RPMI7951 (cell line): Measurements from ENCODE around the gene BPIFB3. TPM values are rescaled to one million over a fixed set of nuclear protein-coding genes. Genes with fewer than 3 reads are reported as not detected.
A peak's percentile ranks its signal among the peaks of the same experiment; 100 is the strongest.
"Not testable (repeated sequence)": the region's sequence is repeated elsewhere in the genome, so short reads cannot be mapped to it uniquely, and the experiment has no call there.

ENCODE experiments used
- DNase-seq: peaks from one replicate; pipeline ENCODE4 v3.0.0-alpha.2; 2012; ENCODE audit warnings: low read depth
- total RNA-seq: library from RNA; depleted of rRNA; stranded (reverse); fragments of >200 nt; shearing (Covaris generic); gene quantifications from 2 replicates; pipeline ENCODE4 v1.2.3, GENCODE V29; 2014

BPIFB3 gene
- total RNA-seq, 1 experiment from 2014 or later = not detected

DNA sequence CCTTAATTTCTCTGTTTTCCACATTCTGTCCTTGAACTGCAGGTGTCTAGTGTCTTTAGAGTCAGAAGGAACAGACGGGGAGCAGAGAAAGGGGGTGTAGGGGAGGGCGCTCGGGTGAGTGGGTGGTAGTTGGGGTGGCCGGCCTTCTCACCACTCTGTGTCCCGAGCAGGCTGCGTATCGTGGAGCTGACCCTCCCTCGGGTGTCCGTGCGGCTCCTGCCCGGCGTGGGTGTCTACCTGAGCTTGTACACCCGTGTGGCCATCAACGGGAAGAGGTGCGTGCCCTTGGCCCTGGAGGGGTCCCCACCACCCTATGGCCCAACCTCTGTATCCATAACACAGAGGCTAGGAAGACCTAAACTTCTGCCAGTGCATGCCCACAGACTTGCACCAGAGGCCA is 31.0 kb downstream of the BPIFB3 start:
- no peak for DNase-seq

DNA sequence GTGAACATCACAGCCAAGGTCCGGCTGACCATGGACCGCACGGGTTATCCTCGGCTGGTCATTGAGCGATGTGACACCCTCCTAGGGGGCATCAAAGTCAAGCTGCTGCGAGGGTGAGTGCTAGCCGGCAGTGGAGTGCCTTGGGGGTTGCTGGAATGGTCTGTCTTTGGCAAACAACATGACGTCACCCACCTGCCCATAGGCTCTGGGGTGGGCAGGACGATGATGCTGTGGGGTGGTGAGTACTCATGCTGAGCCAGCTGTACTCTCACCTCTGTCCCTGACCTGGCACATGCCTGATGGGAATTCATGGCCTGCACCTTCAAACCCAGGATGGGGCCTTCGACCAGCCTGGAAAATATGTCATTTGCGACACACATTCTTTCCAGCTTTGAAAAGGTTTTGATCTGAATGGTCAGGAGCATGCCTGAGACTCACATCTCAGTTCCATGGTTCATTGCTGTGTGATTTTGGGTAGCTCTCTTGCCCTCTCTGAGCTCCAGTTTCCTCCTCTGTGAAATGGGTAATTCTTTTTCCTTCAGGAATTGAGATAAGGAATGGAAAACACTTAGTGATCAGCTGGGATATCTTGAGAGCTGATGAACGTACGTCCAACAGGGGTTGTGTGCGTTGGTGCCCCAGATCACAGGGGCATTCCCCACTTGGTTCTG is 32.5 kb downstream of the BPIFB3 start:
- no peak for DNase-seq

DNA sequence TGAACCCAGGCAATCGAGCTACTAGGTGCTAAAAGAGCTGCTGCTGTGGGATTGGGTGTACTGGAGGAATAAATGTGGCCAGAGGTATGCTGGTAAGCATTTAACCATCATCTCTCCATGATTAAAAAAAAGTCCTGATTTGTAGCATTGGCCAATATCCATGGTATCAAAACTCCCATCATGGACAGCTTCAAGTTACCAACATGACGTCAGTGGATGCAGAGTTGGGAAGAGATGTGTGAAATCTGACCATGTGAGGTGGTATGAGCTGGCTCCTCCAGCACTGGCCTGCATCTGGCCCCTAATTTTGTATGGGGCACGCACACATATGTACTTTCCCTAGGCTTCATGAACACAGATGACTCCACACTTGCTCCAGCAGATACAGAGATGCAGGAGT is 37.4 kb downstream of the BPIFB3 start:
- no peak for DNase-seq

DNA sequence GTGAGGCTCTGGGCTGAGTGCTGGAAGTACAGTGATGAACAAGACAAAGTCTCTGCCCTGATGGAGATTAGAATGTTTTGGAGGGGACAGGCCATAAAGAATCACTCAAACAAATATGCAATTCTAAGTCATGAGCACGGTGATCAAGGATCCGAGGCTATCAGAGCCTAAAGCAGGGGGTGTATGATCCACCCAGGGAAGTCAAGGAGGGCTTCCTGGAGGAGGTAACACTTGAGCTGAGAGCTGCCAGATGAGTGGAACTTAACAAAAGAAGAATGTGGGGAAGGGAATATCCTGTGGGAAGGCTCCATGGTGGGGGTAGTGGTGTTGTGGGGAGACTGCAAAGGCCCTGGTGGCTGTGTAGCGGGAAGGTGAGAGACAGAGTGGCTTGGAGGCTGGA is 38.0 kb downstream of the BPIFB3 start:
- DNase-seq = no peak

DNA sequence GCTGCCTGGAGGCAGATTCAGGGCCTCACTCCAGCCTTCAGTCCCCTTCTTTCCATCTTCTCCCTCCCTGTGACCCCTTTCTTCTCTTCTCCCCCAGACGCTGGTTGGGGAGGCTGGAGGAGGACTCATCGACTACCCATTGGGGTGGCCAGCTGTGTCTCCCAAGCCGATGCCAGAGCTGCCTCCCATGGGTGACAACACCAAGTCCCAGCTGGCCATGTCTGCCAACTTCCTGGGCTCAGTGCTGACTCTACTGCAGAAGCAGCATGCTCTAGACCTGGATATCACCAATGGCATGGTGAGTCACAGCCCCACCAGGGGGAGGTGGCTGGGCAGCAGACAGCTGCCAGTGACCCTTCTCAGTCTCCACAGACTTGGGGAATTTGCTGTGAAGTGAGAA is 38.7 kb downstream of the BPIFB3 start:
- peak; percentile 21 for DNase-seq

DNA sequence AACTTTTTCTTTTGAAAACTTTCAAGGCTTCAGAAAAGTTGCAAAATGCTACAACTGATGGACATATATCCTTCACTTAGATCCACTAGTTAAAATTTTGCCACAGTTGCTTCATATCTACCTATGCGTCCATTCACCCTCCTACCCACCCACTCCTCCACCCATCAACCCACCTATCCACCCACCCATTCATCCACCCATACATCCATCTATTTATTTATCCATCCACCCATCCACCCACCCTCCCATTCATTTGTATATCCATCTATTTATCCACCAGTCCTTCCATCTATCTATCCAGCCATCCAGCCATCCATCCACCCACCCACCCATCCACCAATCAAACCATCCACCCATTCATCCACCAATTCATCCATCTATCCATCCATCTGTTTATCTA is 39.4 kb downstream of the BPIFB3 start:
- DNase-seq = no peak

DNA sequence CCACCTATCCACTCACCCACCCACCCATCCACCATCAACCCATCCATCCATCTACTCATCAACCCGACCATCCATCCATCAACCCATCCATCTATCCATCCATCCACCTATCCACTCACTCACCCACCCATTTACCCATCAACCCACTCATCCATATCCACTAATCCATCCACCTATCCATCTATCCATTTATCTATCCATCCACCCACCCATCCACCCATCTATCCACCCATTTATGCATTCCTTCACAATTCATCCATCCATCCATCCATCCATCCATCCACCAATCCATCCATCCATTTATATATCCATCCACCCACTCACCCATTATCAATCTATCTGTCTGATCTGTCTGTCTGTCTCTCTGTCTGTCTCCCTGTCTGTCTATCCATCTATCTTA is 39.9 kb downstream of the BPIFB3 start:
- DNase-seq = no peak

DNA sequence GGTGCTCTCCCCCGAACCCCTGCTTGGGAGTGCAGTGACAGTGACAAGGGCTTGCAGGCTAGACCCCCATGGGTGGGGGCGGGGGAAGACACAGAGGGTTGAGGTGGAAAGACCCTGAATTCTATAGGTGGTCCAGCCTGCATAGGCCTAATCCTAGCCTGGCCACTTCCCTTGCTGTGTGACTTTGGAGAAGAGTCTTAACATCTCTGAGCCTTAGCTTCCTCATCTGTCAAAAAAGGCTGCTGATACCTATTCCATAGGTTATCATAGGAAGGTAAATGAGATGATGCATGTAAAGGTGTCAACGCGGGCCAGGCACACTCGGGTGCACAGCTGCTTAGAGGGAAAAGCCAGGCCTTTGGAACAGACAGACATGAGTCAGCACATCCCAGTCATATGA is 41.5 kb downstream of the BPIFB3 start:
- DNase-seq = no peak

DNA sequence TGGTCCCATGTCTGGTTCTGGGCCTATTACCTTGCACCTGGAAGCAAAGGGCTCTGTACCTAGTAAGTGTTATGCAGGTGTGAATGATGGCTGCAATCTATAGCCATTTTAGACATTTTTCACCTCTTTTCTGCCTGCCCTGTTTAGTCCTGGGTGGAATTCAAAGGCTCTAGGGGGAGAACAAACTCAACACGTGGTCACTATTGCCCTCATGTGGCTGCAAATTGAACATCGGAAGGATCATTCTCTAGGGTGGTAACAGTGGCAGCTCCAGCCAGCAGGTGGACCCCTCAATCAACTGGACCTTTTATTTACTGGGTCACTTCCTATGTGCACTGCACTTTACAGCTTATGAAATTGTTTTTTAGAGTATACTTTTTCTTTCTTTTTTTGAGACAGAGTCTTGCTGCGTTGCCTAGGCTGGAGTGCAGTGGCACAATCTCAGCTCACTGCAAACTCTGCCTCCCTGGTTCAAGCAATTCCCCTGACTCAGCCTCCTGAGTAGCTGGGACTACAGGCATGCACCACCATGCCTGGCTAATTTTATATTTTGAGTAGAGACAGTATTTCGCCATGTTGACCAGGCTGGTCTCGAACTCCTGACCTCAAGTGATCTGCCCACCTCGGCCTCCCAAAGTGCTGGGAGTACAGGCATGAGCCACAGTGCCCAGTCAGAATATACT is 42.3 kb downstream of the BPIFB3 start:
- peak; percentile 64 for DNase-seq

DNA sequence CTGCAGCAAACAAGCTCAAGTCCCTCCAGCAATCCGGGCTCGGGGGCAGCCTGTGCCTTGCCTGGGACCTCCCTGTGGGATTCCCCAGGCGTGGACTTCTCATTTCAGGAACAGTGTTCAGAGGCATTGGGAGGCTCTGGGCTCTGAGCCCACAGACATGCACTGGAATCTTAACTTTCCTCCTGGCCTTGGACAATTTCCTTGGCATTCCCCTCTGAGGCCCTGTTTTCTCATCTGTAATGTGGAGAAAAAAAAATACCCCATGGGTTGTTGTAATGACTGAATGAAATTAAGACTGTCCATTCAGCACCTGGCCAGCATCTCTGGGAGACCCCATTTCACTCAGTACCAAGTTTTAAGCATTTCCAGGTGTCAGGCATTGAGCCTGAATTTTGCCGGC is 43.3 kb downstream of the BPIFB3 start:
- no peak for DNase-seq

DNA sequence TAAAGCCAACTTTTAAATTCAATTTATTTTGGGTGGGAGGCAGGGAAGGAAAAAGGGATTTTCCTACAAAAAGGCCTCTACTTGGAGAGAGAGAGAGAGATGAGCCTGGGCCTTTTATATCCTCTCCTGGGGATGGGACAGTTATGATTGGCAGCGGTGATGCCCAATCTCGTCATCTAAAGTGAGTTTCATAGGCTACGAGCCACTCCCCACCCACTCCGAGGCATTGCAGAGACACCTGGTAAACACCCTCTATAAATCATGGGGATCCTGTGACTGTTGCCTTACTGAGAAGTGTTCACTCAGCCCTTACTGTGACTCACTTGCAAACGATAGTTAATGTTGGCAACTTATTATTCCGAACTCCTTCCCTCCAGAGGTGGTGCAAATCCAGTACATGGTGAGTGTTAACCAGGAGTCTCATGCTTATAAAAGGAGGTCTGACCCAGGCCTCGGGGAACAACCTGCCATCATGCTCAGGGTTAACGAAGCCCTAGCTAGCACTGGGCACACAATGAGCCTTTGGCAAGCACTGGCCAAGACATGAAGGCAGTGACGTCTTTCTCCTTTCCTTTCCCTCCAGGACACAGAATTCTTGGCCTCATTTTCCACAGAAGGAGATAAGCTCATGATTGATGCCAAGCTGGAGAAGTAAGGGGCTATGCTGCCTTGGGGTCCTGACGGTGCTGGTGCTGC is 46.3 kb downstream of the BPIFB3 start:
- DNase-seq = peak; percentile 19

DNA sequence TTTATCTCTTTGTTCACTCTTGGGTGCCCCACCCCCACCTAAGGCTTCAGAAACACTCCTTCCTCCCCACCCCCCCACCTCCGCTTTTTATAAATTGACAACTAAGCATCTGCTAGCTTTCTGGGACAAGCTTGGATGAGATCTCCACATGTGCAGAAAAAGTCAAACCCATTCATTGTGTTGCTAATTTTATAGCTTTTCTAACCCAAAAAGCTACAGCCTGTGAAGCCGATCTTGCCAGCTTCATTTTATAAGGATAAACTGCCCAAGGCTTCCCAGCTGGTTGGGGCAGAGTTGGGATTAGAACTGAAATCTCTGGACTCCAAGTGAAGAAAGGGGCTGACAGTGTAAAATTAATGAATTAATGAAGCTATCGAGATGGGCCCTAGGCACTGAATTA is 49.9 kb downstream of the BPIFB3 start:
- DNase-seq = no peak

DNA sequence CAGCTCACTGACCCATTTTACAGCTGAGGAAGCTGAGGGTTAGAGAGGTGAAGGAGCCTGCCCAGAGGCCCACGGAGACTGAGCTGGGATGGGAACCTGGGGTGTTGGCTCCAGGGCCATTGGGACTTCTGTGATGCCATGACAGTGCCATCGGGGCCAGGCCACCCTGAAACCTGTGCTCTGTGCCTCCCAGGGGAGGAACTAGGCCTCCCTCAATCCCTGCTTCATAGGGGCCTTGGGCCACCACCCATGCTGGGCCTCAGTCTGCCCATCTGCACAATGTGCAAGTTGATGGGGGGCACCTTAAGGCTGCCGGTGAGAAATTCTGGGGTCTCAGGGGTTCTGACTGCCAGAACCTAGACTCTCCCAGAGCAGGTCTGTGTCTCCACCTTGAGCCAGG is 50.6 kb downstream of the BPIFB3 start:
- no peak for DNase-seq

DNA sequence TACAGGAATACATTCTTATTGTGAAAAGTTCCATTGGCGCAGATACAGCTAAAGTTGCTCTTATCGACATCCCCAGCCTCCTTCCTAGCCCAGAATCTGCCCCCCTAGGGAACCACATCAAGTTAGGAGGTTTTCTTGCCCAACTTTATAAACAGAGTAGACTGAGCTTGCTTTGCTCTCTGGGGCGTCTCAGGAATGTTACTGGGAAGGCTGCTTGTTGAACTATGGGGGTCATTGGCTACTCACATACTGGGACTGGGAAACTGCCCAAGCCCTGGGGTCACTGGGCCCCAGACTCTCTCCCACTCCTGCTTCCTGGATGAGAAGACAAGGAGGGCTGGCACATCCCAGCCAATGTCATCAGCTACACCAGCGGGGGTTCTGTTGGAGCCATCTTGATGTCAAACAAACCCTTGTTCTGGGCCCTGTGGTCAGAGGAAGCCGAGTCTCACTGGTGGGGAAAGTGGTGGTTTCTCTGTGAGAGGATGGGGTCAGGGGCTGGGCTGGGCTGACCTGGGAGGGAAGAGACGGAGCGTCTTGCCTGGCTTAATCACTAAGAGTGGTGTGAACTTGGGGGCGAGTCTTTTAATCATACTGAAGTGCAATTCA is 51.7 kb downstream of the BPIFB3 start:
- no peak for DNase-seq

DNA sequence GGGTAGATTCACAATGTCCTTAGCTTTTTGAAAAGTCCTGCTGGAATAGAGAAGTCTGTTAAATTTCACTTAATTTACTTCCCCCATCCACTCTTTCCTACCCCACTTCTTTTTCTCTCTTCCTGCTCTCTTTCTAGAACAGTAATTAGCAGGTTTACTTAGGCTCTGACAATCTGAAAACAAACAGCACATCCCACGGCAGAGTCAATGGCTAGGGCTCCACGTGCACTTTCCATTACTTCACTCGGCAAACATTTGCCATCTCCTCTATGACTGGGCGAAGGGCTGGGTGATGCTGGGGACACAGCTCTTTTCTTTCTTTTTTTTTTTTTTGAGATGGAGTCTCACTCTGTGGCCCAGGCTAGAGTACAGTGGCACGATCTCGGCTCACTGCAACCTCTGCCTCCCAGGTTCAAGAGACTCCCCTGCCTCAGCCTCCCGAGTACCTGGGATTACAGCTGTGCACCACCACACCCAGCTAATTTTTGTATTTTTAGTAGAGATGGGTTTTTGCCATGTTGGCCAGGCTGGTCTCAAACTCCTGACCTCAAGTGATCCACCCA is 52.4 kb downstream of the BPIFB3 start:
- DNase-seq = not testable (repeated sequence)

DNA sequence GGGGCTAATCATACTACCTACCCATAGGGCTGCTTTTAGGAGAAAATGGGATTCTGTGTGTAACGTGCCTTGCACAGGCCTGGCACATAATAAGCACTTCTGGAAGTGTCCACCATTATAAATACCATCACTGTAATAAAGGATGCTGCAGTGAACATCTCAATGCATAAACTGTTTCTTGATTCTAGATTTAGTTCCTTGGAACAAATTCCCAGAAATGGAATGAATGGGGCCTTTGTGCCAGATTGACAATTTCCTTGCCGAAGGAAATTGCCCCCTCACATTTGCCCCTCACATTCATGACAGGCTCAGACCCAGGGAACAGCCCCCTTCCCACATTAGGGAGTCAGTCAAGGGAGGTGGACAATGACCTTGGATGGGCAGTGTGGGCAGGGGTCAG is 55.0 kb downstream of the BPIFB3 start:
- peak; percentile 16 for DNase-seq

DNA sequence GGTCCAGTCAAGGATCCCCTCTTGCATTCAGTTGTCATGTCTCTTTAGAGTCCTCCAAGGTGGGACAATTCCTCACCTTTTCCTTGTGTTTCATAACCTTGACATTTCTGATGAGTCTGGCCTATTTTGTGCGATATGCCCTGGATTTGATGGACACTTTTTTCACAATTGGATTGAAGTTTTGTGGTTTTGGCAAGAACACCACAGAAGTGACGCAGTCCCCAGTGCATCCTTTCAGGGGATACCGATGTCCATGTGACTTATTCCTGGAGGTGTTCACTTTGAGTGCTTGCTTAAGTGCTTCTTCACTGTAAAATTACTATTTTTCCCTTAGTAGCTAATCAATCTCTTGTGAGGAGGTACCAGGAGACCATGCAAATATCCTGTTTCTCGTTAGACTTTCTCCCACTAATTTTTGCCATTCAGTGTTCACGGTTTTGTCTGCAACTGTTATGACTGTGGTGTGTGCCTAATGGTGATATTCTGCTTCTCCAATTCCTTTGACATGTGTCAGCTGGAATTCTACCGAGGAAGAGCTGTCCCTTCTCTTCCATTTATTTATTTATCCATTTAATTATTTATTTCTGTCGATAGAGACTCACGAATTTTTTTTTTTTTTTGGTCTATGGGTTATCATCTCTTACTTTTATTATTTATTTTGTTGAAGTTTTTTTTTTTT is 56.6 kb downstream of the BPIFB3 start:
- no peak for DNase-seq

DNA sequence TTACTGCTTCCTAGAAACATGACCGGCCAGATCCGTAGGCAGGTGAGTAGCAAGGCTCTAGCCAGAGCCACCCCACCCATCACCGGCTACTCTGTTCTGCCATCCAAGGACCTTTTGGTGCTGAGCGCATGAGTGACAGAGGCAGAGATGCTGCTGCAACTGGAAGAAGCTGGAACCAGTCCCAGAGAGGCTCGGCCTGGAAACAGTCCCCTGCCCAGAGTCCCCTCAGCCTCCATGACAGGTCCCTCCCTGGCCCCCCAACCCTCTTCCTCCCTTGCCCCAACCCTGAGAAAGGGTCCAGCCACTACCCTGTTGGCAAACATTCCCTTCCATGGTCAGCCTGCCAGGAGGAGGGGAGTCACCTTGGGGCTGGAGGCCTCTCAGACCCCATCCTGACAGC is 57.6 kb downstream of the BPIFB3 start:
- no peak for DNase-seq

DNA sequence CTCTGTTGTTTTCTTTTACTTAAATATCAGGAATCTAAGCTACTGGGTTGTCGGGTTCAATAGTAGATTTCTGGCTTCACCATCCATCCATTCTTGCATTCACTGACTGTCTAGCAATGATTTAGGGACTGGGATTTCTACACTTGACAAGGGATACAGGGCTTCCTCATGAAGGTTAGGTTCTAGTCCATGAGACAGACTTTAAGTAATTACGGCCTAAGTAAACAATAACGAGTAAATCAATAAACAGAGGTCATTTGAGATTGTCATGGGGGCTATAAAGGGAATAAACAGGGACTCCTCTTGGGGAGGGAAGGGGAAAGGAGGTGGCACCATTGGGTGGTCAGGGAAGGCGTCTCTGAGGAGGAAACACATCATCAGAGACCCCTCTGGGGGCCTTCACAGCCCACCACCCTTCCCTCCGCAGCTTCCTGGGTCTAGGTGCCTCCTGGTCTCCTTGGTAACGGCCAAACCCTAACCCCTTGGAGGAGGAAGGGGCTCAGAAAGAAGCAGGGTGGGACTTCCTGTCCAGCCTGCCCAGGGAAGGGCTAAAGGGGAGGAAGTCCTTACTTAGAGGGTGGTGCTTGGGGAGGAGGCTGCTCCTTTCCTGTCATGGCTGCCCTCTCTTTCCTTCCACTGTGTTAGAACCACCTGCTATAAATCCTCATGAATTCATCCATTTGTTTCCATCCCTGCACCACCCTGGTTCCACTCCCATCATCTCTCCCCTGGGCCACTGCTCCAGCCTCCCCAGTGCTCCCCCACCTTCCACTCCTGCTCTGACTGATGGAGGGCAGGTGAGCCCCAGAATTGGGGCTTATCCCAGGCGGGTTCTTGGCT is 59.1 kb downstream of the BPIFB3 start:
- DNase-seq = no peak

DNA sequence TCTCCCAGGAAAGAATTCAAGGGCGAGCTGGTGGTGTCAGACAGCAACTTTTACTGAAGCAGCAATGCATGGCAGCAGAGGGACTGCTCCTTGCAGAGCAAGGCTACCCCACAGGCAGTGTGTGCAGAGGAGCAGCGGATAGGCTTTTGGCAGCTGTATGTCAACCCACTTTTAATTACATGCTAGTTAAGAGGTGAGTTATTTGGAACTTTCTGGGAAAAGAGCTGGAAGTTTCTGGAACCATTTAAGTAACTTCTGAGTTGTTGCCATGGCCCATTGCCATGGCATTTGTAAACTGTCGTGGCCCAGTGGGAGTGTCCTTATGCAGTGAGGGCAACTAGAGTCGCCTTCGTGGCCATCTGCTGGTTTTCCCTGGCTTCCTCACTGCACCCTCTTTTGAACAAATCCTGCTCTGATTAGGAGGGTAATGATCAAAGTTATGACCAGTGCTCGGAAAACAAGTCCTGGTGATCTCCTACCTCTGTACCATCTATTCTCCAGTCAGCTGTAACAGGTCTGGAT is 59.7 kb downstream of the BPIFB3 start:
- DNase-seq = no peak

DNA sequence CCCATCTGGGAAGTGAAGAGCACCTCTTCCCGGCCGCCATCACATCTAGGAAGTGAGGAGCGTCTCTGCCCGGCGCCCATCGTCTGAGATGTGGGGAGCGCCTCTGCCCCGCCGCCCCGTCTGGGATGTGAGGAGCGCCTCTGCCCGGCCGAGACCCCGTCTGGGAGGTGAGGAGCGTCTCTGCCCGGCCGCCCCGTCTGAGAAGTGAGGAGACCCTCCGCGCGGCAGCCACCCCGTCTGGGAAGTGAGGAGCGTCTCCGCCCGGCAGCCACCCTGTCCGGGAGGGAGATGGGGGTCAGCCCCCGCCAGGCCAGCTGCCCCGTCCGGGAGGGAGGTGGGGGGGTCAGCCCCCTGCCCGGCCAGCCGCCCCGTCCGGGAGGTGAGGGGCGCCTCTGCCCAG is 61.8 kb downstream of the BPIFB3 start:
- DNase-seq = not testable (repeated sequence)
